Mesenchymal stem cell (in vitro differentiated cells and primary cell): Measurements from ENCODE around the gene SF3B3.

Experiments used
- DNase-seq: peaks from one replicate; pipeline ENCODE4 v3.0.0-alpha.2; 2013
- H2AFZ ChIP-seq: one replicate; pipeline ENCODE4 v1.6.1; 2013; ENCODE audit warnings: low read depth, mild to moderate bottlenecking, control low read depth, inconsistent platforms, low read length, moderate library complexity
- H2AK5ac ChIP-seq: 2 replicates; pipeline ENCODE4 v1.6.1; 2013; ENCODE audit warnings: low read length, moderate library complexity, mild to moderate bottlenecking, inconsistent platforms; ENCODE audit not compliant: severe bottlenecking
- H2BK120ac ChIP-seq: one replicate; pipeline ENCODE4 v1.6.1; 2013; ENCODE audit warnings: low read depth, mild to moderate bottlenecking, inconsistent platforms, low read length, moderate library complexity
- H2BK12ac ChIP-seq, 2 experiments: one replicate each; pipeline ENCODE4 v1.6.1; 2013; ENCODE audit warnings: inconsistent platforms in 2 of 2, low read length in 2 of 2, mild to moderate bottlenecking in 2 of 2, moderate library complexity in 2 of 2, control low read depth in 1 of 2
- H2BK15ac ChIP-seq: one replicate; pipeline ENCODE4 v1.6.1; 2013; ENCODE audit warnings: mild to moderate bottlenecking, low read depth, inconsistent platforms; ENCODE audit not compliant: poor library complexity, severe bottlenecking
- H2BK5ac ChIP-seq: 2 replicates; pipeline ENCODE4 v1.6.1; 2013; ENCODE audit warnings: low read depth, mild to moderate bottlenecking, low read length, control low read depth, inconsistent platforms; ENCODE audit not compliant: poor library complexity, severe bottlenecking
- H3K14ac ChIP-seq, 2 experiments: one replicate each; pipeline ENCODE4 v1.6.1; 2013; ENCODE audit warnings: inconsistent platforms in 2 of 2, low read length in 2 of 2, control low read depth in 1 of 2, mild to moderate bottlenecking in 1 of 2, moderate library complexity in 1 of 2
- H3K18ac ChIP-seq, 2 experiments: one replicate each; pipeline ENCODE4 v1.6.1; 2013; ENCODE audit warnings: inconsistent platforms in 2 of 2, low read length in 2 of 2, control low read depth in 1 of 2, low read depth in 1 of 2, mild to moderate bottlenecking in 1 of 2
- H3K23ac ChIP-seq, 2 experiments: one replicate each; pipeline ENCODE4 v1.6.1; 2013; ENCODE audit warnings: inconsistent platforms in 2 of 2, low read length in 2 of 2, mild to moderate bottlenecking in 2 of 2, moderate library complexity in 2 of 2, control low read depth in 1 of 2
- H3K27ac ChIP-seq: 2 replicates; pipeline ENCODE4 v1.5.1; 2013; ENCODE audit warnings: mild to moderate bottlenecking, moderate library complexity, low read length, control low read depth, inconsistent platforms; ENCODE audit not compliant: poor library complexity, severe bottlenecking
- H3K27me3 ChIP-seq, 2 experiments: 2 replicates each; pipeline versions ENCODE4 v1.6.1 to v1.7.0; 2013; ENCODE audit warnings: low read length in 2 of 2, mild to moderate bottlenecking in 2 of 2, moderate library complexity in 2 of 2, control low read depth in 1 of 2, inconsistent platforms in 1 of 2; ENCODE audit not compliant: control insufficient read depth in 1 of 2, insufficient read depth in 1 of 2
- H3K36me3 ChIP-seq, 2 experiments: 2 replicates each; pipeline versions ENCODE4 v1.6.1 to v1.7.0; 2013; ENCODE audit warnings: low read length in 2 of 2, control low read depth in 1 of 2, inconsistent platforms in 1 of 2, low read depth in 1 of 2, mild to moderate bottlenecking in 1 of 2; ENCODE audit not compliant: insufficient read depth in 2 of 2, control insufficient read depth in 1 of 2
- H3K4ac ChIP-seq, 2 experiments: one replicate each; pipeline ENCODE4 v1.6.1; 2013; ENCODE audit warnings: inconsistent platforms in 2 of 2, low read length in 2 of 2, mild to moderate bottlenecking in 2 of 2, moderate library complexity in 2 of 2, control low read depth in 1 of 2, low read depth in 1 of 2
- H3K4me1 ChIP-seq: 2 replicates; pipeline ENCODE4 v1.6.1; 2013; ENCODE audit warnings: low read depth, low read length, control low read depth; ENCODE audit not compliant: control insufficient read depth, insufficient read depth
- H3K4me2 ChIP-seq: 2 replicates; pipeline ENCODE4 v1.6.1; 2013; ENCODE audit warnings: low read length, mild to moderate bottlenecking, inconsistent platforms; ENCODE audit not compliant: poor library complexity, severe bottlenecking
- H3K4me3 ChIP-seq, 2 experiments: 2 replicates each; pipeline versions ENCODE4 v1.5.1 to v1.7.0; 2013; ENCODE audit warnings: low read length in 2 of 2, mild to moderate bottlenecking in 2 of 2, control low read depth in 1 of 2, low read depth in 1 of 2; ENCODE audit not compliant: insufficient read depth in 1 of 2
- H3K79me1 ChIP-seq: replicated peaks from 2 replicates; pipeline ENCODE4 v1.6.1; 2013; ENCODE audit warnings: mild to moderate bottlenecking, control low read depth, low read length, inconsistent platforms; ENCODE audit not compliant: poor library complexity, severe bottlenecking
- H3K9ac ChIP-seq: 2 replicates; pipeline ENCODE4 v1.7.0; 2013; ENCODE audit warnings: mild to moderate bottlenecking, low read length, moderate library complexity
- H3K9me3 ChIP-seq: 2 replicates; pipeline ENCODE4 v1.7.0; 2013; ENCODE audit warnings: mild to moderate bottlenecking, low read length; ENCODE audit not compliant: control insufficient read depth
- H4K8ac ChIP-seq: one replicate; pipeline ENCODE4 v1.6.1; 2013; ENCODE audit warnings: inconsistent platforms, mild to moderate bottlenecking, low read length, moderate library complexity
- H4K91ac ChIP-seq: one replicate; pipeline ENCODE4 v1.6.1; 2013; ENCODE audit warnings: mild to moderate bottlenecking, low read length, inconsistent platforms
- WGBS: methylation state at CpG from one replicate; pipeline ENCODE4 v1.1.7; 2013; ENCODE audit warnings: mixed read lengths; 5-methylcytosine and 5-hydroxymethylcytosine counted together

Gene SF3B3

DNA sequence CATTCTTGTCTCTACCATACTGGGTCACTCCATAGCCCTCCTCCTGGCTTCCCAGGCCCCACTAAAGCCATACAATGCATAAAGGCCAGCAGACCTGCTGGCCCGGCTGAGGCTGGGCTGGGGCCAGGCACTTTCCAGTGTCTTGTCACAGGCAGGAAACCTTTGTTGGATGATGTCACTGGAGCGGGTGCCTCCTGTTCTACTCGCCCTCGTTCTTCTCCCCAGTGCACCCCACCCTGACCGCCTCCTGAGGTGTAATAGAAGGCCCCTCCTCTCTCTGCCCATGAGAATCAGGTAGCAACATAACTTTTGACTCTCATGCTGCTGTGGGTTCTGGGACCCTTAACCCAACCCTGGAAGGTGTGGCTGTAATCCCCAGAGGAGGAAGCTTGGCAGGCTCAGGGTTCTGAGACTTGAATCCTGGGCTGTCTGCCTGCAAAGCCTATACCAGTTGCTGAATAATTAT lies 68.5 kb downstream of the SF3B3 start:
- H4K8ac ChIP-seq: no peak overlapping the region
- no peaks in the 10 kb centered on the region for H3K27me3 ChIP-seq
- no peak overlapping the region for H3K14ac ChIP-seq
- no peak overlapping the region for H3K23ac ChIP-seq
- H4K91ac ChIP-seq: no peak overlapping the region
- H3K18ac ChIP-seq: no peak overlapping the region
- no peaks in the 10 kb centered on the region for H3K36me3 ChIP-seq
- no peaks in the 10 kb centered on the region for H3K9me3 ChIP-seq
- H3K4me3 ChIP-seq: peak overlapping the region in 1 of 2 experiments; percentile 37
- H3K79me1 ChIP-seq: no peaks in the 10 kb centered on the region
- H2BK120ac ChIP-seq: no peak overlapping the region
- H2AFZ ChIP-seq: no peak overlapping the region
- no peak overlapping the region for H3K27ac ChIP-seq
- H2BK15ac ChIP-seq: peak overlapping the region; percentile 80
- H2BK5ac ChIP-seq: no peak overlapping the region
- peaks cover 7% of the 10 kb centered on the region for H3K4me1 ChIP-seq
- 64% methylated on average over 5 of the region's 5 CpGs for WGBS
- H3K4me2 ChIP-seq: no peak overlapping the region
- no peak for DNase-seq
- H2AK5ac ChIP-seq: peak overlapping the region; percentile 36
- no peak overlapping the region for H2BK12ac ChIP-seq
- H3K9ac ChIP-seq: no peak overlapping the region
- no peak overlapping the region for H3K4ac ChIP-seq

DNA sequence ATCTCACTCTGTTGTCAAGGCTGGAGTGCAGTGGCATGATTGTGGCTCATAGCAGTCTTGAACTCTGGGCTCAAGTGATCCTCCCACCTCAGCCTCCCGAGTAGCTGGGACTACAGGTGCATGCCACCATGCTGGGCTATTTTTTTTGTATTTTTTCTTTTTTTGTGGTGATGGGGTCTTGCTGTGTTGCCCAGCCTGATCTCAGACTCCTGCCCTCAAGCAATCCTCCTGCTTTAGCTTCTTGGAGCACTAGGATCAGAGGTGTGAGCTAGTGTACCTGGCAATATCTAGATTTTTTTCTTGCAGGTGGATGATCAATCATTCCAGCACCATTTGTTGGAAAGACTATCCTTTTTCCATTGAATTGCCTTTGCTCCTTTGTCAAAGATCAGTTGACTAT lies 69.9 kb downstream of the SF3B3 start:
- H2BK120ac ChIP-seq: no peak overlapping the region
- no peaks in the 10 kb centered on the region for H3K27me3 ChIP-seq
- H3K4me3 ChIP-seq: no peak overlapping the region
- H4K8ac ChIP-seq: no peak overlapping the region
- H3K4me2 ChIP-seq: no peak overlapping the region
- H3K23ac ChIP-seq: no peak overlapping the region
- H3K9ac ChIP-seq: no peak overlapping the region
- H3K27ac ChIP-seq: no peak overlapping the region
- H2BK12ac ChIP-seq: no peak overlapping the region
- H2AK5ac ChIP-seq: no peak overlapping the region
- H2AFZ ChIP-seq: no peak overlapping the region
- no peaks in the 10 kb centered on the region for H3K9me3 ChIP-seq
- no peak overlapping the region for H3K18ac ChIP-seq
- 70% methylated on average over 1 of the region's 1 CpG for WGBS
- no peak overlapping the region for H3K4ac ChIP-seq
- no peak for DNase-seq
- no peak overlapping the region for H2BK5ac ChIP-seq
- no peak overlapping the region for H2BK15ac ChIP-seq
- no peaks in the 10 kb centered on the region for H3K36me3 ChIP-seq
- peaks cover 7% of the 10 kb centered on the region for H3K4me1 ChIP-seq
- H3K79me1 ChIP-seq: no peaks in the 10 kb centered on the region
- no peak overlapping the region for H3K14ac ChIP-seq
- H4K91ac ChIP-seq: no peak overlapping the region

- no peak overlapping the region for H2BK12ac ChIP-seq
- no peak for DNase-seq
- no peak overlapping the region for H3K23ac ChIP-seq
Observed at GRCh38 chr16:70594569-70594968, 71.0 kb downstream of the SF3B3 start.

DNA sequence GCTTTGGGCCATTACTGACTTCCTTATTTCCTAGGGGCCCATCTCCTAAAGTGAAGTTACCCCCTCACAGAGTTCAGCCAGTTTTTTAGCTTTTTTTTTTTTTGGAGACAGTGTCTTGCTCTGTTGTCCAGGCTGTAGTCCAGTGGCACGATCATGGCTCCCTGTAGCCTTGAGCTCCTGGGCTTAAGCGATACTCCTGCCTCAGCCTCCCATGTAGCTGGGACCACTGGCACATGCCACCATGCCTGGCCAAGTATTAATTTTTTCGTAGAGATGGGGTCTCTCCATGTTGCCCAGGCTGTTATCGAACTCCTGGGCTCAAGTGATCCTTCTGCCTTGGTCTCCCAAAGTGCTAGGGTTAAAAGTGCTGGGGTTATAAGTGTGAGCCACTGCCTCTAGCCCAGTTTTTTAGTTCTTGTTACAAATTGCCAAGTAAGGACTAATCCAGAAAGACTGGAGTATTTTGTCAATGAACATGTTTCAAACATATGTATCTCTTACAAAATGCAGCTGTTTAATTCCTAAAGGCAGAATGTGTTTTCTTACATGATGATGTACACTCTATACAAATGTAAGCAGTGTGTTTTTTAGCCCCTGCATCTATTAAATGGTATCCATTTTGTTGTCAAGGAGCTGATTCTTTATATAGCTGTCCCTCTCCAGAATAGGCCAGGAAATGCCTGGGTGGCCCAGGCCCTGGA lies 73.7 kb downstream of the SF3B3 start:
- Histone ChIP-seq H3K4me3 (no peak overlapping the region), H3K27me3 (peaks cover 6 to 9% of the 10 kb centered on the region in 2 experiments)
- 83% methylated on average over 4 of the region's 4 CpGs for WGBS

More at GRCh38 chr16:70594569-70594968, 71.0 kb downstream of the SF3B3 start:
- no peak overlapping the region for H2BK5ac ChIP-seq
- no peak overlapping the region for H3K14ac ChIP-seq
- H3K4me1 ChIP-seq: peaks cover 7% of the 10 kb centered on the region
- H3K9me3 ChIP-seq: no peaks in the 10 kb centered on the region
- H3K27me3 ChIP-seq: no peaks in the 10 kb centered on the region
- H2BK15ac ChIP-seq: no peak overlapping the region
- H3K9ac ChIP-seq: no peak overlapping the region
- H4K91ac ChIP-seq: no peak overlapping the region
- no peak overlapping the region for H3K18ac ChIP-seq
- H3K79me1 ChIP-seq: no peaks in the 10 kb centered on the region
- no peak overlapping the region for H4K8ac ChIP-seq
- no peak overlapping the region for H2BK120ac ChIP-seq
- H2AFZ ChIP-seq: no peak overlapping the region
- no peak overlapping the region for H3K4me2 ChIP-seq
- H3K36me3 ChIP-seq: no peaks in the 10 kb centered on the region
- H3K27ac ChIP-seq: no peak overlapping the region
- no peak overlapping the region for H3K4ac ChIP-seq
- no peak overlapping the region for H2AK5ac ChIP-seq
- H3K4me3 ChIP-seq: no peak overlapping the region

More for the DNA sequence above, 73.7 kb downstream of the SF3B3 start:
- H2BK120ac ChIP-seq: no peak overlapping the region
- no peak overlapping the region for H3K27ac ChIP-seq
- H2BK12ac ChIP-seq: no peak overlapping the region
- no peaks in the 10 kb centered on the region for H3K9me3 ChIP-seq
- no peaks in the 10 kb centered on the region for H3K36me3 ChIP-seq
- no peak overlapping the region for H4K8ac ChIP-seq
- no peak overlapping the region for H3K14ac ChIP-seq
- no peak overlapping the region for H3K9ac ChIP-seq
- no peak overlapping the region for H3K4me2 ChIP-seq
- no peak overlapping the region for H3K4ac ChIP-seq
- H3K4me1 ChIP-seq: no peaks in the 10 kb centered on the region
- no peaks in the 10 kb centered on the region for H3K79me1 ChIP-seq
- no peak for DNase-seq
- no peak overlapping the region for H3K18ac ChIP-seq
- H4K91ac ChIP-seq: no peak overlapping the region
- no peak overlapping the region for H3K23ac ChIP-seq
- peak overlapping the region; percentile 33 for H2BK15ac ChIP-seq
- no peak overlapping the region for H2AK5ac ChIP-seq
- no peak overlapping the region for H2BK5ac ChIP-seq
- no peak overlapping the region for H2AFZ ChIP-seq
